GM18873 (cell line): ENCODE measurements around the gene PIK3R1.

Source experiments
- ATAC-seq: cut with Tn5 transposase; IDR thresholded peaks from one replicate; pipeline ENCODE4 v1.9.1; 2021; ENCODE audit warnings: mild to moderate bottlenecking, moderate library complexity, moderate number of reproducible peaks; ENCODE audit not compliant: unreplicated experiment, low FRiP score

Gene PIK3R1

DNA sequence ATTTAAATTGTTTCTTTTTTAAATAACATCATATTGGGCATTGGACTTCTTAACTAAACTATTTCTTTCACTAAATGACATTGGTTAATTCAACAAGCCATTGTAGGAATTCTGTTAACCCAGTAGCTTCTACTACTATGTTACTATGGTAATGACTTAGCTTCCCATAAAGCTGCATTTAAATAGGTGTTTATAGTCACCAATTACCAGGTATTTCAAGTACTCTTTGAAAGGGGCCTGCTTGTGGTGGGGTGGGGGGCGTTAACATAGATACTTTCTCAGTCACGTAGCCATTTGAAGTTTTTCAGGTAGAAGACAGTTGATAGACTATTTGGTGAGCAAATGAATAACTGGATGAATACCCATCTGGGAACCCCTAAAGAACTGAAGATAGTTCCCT is 34.0 kb downstream of the PIK3R1 start:
- ATAC-seq: no peak

DNA sequence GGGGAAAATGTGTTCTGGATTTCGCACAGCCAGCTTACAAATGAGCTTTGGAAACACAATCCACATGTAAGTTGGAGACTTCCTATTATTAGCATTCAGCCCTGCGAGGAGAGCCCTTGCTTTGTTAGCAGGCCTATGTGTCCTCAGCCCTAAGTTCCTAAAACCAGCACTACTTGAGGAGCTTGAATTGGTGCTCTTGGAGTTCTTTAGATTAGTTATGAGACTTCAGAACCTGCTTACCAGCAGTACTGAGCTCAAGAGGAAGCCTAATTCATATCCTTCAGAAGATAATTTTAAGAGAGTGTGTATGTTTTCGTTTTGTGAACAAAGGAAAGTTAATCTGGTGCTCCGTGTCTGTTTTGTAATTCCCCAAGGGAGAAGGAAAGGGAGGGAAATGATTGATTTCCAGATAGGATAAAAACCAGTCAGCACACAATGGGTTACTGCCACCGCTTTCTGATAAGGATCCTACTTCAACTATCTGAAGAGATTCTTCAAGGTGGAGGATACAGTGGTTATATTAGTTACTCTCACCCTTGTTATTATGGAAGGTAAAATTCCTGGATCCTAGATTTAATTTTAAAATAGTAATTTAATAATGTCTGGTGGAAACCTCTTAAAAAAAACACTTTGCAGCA is 35.2 kb downstream of the PIK3R1 start:
- no peak for ATAC-seq

DNA sequence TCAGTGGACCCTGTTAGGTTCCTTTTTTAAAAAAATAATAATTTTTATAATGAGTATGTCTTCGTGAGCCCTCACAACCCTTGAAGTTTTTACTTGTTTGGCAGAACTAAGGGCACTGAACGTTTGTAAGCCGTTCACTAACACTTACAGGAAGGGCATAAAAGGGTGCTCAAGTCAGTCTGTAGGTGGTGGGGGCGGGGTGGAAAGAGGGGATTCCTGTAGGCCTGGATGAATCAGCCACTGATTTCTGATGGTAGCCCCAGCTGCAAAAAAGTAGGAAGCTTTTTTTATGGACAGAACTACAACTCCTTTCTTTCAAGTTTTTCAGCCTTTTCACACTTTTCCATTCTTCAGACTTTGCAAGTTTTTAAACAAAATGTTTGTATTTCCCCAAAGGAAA is 35.8 kb downstream of the PIK3R1 start:
- no peak for ATAC-seq

DNA sequence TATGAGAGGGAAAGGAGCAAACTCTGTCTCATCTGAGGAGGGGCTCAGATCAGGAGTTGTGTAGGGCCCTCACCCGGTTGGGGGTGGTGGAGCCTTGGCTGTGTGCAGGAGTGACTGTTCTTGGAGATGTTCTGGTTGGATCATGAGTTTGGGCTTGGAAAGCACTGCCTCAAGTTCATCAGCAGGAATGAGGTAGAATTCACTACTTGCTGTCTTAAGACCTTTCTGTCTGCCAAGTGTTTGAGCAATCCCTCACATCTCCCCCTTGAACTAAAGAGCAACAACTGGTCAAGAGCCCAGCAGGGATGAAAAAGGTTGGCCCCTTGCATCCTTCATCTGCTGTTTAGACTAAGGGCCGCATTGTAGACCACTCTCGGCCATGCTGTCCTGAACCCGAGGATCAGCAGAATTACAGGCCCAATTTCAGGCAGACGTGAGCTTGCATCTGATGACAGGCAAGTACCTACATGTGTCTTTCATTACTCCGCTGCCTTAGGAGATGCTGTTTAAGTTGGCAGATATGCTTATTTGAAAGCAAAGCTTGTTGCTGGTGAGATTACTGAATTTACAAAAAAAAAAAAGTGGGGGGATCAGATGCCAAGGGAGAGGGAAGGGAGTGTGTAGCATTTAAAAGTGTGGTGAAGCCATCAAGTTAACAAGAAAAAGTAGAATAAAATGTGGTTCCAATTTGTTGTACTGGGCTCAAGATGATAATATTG is 36.4 kb downstream of the PIK3R1 start:
- ATAC-seq: no peak

DNA sequence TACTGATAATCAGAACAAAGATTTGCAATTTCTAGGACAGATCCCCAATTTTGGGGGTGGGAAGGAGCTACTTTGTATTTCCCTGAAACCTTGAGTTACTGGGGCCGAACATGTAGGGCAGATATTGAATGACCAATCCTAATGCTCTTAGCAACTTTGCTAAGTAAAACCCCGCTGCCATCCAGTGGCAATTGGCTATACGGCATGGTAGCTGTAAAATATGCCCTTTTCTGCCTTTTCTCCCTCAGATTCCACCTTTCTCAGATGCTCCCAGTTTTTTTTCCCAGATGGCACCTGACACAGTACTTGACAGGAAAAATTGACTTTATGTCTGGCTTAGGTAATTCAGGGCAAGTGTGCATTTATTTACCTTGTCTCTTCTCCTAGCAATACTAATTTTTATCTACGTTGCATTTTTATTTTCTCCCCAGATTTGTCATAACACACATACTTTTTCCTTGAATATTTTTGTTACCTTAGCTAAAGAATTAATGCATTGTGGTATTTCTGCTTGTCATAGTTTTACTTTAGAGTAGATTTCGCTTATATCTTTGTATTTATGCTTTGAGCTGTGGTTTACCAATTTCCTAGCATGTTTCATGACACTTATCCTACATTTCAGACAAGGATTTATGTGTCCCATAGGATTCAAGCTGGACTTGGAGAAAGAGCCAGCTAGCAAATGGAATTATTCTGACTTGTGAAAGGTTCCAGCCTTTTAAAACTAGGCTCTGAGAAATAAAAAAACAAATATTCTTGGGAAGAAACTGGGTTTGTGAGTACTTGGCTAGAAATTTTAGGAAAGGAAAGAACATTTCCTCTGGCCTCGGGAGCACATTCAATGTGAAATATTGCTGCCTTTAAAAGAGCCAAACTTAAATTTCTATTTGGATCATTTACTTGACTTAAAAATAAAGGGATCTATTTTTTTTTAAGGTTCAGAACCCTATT is 37.4 kb downstream of the PIK3R1 start:
- no peak for ATAC-seq

DNA sequence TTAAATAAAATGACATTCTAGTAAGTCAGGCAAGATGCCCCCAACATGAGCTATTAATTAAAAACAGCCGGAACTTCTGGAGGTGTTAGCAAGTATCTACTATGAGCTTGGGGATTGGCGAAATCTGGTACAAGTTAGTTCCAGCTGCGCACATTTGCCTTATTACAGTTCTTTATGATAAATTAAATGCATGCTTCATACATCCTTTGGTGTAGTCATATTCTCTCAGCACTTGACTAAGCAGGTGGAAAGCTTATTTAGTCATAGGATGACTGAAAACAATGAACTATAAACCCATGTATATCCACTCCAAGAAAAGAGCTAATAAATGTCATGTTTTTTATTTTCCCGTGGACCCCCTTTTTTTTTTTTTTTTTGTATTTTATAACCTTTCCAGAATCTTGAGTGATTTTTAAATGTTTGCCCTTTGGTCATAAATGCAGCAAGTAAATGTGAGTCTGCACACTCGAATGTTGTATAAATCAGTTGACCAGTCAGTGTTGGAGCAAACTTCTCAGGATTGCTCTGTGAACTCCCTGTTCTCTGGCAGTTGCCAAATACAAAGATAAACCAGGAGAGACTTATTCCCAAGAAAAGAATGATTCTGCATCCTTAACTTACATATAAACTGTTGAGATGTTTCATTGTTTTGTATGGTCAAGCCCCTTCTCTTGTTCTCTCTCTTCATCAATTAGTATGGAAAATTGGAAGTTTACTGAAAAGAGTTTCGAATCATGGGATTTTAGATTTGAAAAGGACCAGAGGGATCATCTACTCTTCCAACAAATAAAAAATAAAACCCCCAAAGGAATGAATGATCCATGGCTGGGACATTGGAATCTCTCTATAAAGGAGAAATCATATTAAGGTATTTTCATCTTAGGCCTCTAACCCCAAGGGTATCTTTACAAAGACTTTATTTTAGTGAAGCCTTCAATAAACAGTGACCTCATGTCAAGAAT is 38.3 kb downstream of the PIK3R1 start:
- no peak for ATAC-seq

DNA sequence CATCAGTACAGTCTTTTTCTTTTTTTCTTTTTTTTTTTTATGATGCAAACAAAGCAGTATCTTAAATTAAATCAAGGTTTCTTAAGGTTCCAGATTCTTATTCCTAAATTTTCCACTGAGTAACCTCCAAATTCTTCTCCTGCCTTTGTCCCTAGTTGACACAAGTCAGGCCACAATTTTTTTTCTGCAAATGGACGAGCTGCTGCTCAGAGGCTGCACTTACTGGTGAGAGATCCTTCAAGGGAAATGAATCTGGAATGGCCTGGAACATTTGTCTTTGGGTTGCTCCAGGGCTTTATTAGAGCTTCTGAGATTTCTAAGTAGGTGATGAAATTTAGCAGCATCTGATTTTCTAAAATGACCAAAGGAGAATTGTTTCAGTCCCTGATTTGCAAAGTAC is 39.3 kb downstream of the PIK3R1 start:
- ATAC-seq: no peak

DNA sequence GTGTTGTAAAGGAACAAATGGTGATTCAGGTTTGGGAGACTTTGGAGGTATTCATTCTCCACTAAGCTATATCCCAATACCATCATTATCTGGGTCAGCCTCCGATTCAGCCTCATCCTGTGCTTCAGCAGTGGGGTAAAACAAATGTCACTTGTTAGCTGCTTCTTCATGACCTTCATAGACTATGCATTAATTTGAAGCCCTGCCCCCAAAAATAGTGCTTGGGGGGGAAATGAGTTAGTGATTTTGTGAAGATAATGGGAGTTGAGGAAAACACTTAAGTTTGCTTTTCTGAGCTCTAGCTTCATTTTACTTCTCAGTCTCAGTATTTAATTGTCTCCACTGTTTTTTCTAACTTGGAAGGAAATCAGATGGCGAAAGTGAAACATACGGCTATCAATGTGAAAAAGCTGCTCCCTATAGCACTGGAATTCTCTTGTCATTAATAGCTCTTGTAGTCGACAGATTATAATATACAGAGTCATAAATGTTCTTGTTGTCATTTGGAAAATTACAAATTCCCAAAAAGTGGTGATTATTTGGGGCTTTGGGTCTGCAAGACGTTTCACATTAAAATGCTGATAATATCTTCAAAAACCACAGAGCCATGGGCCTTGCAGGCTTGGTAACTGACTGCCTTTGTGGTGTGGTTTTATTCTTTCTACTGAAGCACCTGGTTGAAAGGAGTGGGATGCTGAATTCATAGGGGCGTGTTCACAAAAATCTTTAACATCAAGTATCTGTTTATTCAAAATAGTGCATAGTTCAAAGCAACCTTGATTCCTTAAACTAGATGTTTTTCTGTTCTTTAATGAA is 40.0 kb downstream of the PIK3R1 start:
- ATAC-seq: no peak

DNA sequence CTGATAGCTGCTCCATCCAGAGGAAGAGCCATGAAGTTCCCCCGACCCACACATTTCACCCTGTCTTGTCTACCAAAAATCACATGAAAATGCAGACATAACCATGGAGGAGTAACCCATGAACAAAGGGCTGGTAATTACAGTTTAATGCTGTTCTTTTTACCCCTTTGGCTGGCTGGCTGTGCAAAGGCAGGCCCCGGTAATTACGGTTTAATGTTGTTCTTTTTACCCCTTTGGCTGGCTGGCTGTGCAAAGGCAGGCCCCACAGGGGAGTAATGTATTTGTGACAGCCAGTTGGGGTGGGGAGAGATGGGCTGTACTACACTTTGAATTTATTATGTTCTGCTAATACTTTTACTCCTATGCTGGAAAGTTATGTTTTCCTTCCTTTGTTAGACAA is 41.7 kb downstream of the PIK3R1 start:
- no peak for ATAC-seq

DNA sequence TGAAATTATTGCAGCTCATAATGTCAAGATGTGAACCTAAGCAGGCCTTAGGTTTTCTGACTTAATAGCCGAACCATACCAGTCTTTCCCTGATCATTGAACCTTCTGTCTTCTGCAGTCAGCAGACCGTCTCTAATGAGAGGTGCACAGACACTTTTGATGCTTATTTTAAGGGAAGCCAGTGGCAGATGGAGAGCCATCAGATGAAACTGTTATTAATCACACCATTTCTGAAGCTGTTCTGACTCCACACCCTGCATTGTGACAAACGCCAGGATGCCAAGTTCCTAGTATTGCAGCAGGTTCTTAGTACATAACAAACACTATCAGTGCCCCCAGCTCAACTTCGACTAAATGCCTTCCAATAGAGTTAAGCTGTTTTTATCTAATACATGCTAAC is 43.0 kb downstream of the PIK3R1 start:
- ATAC-seq: no peak

DNA sequence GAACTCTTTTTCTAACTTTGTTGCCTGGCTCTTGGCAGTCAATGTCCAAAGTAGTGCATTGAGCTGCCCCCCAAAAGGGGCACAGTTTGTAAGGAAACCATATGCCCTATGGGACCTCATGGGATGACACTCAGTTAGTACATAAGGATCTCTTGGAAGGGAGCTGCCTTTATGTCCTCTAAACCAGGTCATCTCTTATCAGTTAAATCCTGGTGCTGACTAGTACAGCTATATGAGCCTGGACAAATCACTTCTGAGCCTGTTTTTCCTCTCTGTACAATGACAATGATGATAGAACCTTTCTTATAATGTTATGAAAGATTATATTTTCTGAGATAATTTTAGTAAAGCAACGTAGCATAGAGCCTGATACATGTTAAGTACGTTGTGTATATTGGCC is 44.1 kb downstream of the PIK3R1 start:
- ATAC-seq: no peak

DNA sequence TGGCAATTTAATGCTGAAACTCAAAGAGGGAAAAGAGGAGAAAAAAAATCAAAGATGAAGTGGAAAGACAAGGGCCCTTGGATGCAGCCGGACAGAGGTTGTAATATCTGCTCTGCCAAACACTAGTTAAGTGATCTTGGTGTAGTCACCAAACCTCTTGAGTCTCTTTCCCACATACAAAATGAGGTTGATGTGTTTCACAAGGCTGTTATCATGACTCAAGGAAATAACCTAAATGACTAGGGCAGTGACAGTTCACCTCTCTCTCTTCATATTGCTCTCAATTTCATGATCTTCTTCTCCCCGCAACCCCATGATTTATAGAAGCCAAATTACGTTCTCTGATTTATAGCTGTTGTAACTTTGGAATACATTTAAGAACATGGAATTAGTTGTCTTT is 44.9 kb downstream of the PIK3R1 start:
- no peak for ATAC-seq

DNA sequence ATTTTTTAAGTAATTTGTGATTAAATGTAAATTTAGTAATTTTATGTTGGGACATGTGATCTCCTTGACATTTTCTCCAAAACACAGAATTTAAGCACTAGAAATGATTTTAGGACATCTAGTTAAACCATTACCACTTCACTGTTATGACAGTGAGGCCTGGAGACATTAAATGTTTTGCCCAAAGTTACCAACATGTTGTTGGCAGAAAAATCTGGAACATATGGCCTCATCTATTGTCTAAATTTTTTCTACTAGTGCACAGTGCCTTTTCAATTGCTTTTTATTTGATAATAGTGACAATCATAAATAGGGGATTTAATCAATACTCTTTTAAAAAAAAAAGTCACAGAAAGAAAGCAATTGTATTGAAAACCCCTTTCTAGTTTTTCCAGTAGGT is 45.6 kb downstream of the PIK3R1 start:
- ATAC-seq: no peak

DNA sequence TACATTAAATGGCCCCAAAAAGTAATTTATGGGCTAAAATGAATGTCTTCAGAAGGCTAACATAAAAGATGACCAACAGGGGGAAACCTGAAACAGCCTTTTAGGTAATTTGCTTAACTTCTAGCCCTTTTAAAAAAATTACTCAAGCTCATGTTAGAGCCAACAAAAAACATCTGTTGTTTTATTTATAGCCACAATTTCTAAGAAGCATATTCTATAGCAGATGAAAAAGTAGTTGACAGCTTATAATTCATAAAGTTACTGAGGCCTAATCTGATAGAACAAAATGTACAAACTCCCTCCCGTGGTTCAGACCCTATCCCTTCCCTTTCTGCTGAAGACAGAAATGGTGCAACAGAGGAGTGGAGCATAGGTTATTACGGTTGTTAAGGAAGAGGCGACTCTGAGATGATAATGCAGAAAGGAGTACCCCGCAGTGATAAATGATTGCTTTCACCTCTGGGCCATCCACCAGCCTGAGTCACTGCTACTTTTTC is 46.1 kb downstream of the PIK3R1 start:
- ATAC-seq: no peak

DNA sequence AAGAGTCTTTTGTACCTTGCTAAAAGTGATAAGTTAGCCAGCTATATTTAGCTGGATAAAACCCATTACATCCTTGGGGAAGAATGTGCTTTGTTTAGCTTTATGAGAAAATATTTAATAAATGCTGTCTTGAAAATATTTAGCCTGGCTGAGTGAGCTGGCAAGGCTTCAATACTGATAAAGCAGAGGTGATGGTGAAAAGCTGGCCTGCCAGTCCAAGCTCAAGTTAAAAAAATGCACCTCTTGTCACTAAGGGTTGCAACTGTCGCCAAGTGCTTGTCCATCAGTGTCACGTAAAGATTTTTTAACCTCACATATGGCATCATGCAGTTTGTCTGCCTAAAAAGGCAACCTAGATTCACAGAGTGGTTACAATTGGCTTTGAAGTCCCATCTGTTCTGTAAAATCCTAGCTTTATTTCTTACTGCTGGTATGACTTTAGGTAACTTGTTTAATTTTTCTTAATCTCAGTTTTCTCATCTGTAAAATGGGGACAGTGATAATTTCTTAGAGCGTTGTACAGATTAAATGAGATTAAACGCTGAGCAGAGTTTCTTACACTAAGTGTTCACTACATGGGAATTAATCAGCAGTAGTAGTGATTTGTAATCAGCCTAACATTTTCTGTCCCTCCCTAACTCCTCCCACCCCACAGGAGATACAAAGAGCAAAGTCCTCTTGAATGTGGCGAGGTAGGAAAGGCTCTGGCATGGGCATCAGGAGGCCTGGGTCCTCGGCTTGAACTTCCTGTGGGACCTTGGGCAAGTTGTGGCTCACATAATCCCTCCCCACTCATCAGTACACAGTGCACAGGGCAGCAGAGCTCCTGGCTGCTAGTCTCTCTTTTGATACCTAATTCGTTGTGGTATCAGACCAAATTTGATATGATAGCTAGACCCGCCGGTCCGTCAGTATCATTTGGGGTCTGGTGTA is 48.7 kb downstream of the PIK3R1 start:
- ATAC-seq: no peak

DNA sequence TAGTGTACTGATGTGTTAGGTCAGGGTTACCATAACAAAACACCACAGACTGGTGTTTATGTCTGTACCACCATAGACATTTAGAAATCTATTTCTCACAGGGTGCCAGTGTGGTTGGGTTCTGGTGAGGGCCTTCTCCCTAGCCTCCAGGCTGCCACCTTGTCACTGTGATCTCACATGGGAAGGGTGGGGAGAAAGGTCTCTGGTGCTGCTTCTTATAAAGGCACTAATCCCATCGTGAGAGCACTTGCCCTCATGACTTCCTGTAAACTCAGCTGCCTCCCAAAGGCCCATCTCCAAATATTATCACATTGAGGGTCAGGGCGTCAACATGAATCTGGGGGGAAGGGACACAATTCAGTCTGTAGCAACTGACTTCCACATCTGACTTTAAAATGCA is 49.8 kb downstream of the PIK3R1 start:
- ATAC-seq: no peak

DNA sequence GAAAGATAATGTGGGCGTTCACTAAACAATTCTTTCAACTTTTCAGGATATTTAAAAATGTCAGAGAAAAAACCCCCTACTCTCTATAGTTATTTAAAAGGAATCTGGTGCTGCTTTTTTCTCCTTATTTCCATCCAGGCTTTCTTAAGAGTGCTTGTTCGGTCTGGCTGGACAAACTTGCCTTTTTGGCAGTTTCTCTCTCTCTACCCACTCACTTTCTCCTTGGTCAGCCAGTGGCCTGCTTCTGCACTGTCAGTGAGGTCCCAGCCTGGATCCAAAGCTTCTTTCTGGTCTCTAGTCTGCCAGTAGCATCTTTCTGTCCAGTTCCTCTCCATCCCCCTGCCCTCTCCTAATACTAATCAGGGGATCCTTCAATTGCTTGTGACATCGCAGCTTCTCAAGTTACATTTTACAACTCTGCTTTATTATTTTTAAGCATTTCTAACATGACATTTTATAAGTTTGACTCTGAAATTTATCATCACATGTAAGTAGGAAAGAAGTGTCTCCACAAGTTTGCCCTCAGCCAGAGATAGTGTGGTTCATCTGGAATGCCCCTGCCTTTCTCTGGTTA is 50.4 kb downstream of the PIK3R1 start:
- ATAC-seq: no peak

DNA sequence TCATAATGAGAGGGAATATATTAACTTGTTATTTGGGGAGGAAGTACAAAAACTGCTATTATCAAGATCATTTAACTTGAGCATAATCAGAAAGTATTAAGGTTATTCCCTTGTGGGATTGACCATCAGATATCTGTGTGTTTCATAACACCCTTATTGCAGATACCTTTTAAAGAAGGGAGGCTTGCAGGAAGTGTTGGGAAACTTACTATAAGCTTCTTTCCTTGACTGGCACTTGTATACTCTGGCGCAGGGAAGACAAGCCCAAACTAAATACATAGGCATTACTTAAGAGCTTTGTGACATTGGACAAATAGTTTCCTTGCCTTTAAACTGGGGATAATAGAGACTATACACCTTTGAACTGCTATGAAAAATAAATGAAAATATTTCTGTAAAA is 50.9 kb downstream of the PIK3R1 start:
- ATAC-seq: no peak
